Measurements from ENCODE around the gene DSE.
"Not testable (repeated sequence)": the region's sequence is repeated elsewhere in the genome, so short reads cannot be mapped to it uniquely, and the experiment has no call there.

The DSE gene

DNA sequence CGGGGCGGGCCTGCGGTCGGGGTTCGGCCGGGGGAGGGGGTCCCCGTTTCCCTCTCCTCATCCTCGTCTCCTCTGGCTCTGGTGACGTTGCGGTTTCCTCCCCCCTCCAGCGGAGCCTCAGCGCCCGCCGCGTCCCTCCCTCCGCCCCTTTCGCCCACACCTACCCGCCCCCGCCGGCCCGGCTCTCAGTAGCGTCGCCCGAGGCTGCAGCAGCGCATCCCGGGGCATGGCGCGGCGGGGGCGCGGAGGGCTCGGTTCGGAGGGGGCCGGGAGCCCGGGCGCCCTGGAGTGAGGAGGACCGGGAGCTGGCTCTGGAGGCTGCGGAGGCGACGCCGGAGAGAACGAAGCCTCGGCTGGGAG is at the start of gene DSE:
Gene DSE (plus strand): TSS at position 188 of the 360 bp plus-strand sequence. CDS start 28,304 bp downstream, outside the sequence.
- DNase-seq: no peak

DNA sequence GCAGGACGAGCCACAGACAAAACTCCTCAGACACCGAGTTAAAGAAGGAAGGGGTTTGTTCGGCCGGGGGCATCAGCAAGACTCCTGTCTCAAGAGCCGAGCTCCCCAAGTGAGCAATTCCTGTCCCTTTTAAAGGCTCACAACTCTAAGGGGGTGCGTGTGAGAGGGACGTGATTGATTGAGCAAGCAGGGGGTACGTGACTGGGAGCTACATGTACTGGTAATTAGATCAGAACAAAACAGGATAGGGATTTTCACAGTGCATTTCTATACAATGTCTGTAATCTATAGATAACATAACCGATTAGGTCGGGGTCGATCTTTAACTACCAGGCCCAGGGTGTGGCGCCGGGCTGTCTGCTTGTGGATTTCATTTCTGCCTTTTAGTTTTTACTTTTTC is 48.8 kb upstream of the DSE start:
- not testable (repeated sequence) for DNase-seq

DNA sequence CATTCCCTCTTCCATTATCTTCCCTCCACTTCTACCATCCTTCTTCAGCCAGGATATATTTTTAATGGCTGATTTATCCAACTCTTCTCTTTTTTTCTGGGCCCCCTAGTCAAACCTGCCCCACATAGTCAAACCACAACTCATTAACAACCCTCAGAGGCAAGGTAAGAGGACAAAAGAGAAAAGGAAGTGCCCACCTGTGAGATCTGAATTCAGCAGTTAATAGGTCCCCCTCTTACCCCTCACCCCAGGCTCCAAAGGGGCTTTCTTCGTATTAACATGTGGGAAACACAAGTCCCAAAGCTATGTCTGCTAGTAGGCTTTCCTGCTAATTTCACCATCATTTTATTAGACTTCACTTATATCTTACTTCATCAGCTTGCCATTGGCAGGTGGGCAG is 46.9 kb upstream of the DSE start:
- no peak for DNase-seq

DNA sequence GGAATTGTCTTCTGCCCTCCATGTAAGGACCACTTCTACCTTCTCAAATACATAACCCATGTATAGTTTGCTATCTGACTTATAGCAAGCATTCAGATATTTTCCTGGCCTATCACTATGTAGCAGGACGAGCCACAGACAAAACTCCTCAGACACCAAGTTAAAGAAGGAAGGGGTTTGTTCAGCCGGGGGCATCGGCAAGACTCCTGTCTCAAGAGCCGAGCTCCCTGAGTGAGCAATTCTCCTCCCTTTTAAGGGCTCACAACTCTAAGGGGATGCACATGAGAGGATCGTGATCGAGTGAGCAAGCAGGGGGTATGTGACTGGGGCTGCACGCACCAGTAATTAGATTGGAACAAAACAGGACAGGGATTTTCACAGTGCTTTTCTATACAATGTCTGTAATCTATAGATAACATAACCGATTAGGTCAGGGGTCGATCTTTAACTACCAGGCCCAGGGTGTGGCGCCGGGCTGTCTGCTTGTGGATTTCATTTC is 45.1 kb upstream of the DSE start:
- DNase-seq: not testable (repeated sequence)

DNA sequence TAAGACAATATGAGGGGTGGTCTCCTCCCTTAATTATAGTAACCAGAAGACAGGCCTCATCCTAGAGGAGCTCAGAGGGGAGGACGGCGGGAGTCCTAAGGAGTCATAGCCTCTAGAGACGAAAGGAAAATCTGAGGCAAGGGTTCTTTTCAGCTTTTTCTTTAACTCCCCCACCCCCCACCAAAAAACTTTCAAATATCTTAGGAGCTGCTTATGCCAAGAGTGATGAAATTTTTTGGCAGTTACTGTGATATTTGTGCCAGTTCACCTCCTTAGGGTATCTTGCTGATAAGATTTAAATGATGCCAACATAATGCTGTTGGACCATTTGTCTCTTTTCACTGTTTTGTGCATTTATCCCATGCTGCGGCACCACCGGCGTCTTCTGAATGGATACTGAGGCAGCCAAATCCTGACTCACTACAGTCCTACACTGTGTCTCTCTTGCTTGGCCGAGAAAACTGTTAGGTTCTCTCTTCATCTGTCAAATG is 44.5 kb upstream of the DSE start:
- DNase-seq: no peak

DNA sequence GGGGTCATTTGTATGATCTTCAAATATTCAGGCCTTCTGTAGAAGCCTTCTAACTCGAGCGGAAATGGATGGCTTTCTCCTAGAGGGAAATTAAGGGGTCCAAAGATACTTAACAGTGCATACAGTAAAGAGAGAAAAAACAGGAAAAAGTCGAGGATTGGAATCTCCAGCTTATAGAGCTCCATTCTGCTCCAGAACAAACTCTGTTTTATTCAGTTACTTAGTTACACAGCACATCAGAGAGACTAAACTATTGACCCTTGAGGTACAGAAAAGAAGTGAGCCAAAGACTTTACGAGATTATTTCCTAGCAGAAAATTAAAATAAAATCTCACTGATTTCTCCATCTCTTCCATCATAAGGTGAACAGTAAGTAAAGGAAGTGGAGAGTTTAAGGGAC is 43.8 kb upstream of the DSE start:
- DNase-seq: no peak

DNA sequence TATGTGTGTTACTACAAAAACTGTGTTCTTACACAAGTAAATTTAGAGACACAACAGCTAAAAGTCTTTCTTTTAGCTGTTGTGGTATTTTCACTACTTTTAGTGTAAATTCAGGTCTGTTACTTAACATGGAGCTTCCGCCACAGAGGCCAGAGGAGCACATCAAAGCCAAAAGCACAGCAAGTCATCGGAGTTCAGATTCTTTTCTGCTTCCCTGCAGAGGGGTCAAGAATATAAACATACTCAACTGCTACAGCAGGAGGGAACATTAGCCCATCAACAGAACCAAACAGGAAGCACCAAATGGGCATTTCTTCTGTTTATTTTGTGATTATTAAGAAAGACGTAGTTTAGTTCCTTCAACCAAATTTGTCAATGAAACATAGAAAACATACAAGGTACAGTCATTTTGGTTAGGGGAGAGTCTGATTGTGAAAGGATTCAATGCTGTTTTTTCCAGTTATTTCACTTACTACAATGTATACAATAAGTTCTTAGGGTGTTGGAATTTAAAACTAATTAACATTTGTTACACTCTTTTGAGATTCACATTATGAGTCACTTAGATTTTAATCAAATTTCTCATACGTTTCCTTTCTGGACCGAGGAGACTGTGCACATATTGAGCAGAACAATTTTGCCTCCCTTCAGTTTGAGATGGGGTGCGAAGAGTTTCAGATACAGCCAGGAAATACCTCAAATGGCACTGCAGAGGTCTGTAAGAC is 42.8 kb upstream of the DSE start:
- DNase-seq: no peak

DNA sequence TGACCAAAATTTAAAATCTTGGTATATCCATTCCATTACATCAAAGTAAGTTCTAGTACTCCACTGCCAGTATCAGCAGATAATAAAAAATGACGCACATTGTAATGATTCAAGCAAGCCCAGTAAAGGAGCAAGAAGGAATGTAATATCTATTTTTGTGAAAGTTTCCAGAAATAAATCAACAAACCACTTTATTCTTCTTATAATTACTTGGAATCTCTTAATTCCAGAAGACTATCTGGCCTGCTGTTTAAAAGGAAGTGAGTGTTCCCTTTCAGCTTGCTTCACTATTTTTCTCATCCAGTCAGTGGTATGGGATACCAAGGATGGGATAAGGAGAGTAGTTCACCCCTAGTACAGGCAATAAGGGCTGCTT is 42.2 kb upstream of the DSE start:
- DNase-seq: no peak

DNA sequence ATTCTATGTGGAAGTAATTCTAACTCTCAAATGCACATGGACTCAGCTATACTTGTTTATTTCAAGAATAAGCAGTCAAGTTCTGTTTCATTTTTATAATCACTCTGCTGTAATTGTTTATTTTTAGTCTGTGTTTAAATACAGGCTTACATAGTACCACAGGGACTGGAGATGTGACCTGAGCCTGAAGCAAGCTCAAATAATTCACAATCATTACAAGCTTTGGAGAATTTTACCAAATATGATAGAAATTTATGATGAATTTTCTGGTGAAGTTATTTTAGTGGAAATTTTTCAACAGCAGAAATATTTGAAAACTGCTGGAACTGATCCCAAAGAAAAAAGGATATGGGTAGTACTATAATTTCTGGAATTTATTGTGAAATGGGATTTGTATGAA is 41.6 kb upstream of the DSE start:
- DNase-seq: no peak

DNA sequence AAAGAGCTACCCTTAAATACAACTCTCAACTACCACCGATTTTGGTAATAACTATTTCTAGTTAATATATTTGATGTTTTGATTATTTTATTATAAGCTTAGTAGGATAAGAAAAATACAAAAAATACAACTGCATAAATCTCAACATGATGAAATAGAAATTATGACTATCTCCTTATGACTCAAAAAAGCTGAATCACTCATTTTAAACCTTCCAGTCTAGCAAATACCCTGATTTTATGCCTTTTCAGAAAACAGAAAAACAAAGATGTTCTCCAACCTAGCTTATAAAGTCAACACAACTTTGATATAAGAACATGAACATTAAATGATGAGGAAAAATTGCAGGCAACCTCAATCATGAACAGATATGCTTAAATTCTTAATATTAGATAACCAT is 40.2 kb upstream of the DSE start:
- DNase-seq: no peak

DNA sequence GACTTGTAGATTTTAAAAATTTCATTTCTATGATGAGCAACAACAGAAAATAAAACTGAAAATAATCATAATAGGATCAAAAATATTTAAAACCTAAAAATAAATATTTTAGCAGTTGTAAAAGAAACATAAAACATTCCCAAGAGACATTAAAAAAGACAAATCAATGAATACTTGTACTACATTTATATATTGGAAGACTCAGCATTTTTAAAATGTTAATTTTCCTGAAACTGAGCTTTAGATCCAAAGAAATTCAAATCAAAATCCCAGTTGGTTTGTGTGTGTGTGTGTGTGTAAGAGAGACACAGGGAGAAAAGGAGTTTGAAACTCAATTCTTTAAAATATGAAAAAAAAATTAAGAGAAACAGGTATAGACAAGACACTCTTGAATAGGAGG is 38.7 kb upstream of the DSE start:
- DNase-seq: no peak

DNA sequence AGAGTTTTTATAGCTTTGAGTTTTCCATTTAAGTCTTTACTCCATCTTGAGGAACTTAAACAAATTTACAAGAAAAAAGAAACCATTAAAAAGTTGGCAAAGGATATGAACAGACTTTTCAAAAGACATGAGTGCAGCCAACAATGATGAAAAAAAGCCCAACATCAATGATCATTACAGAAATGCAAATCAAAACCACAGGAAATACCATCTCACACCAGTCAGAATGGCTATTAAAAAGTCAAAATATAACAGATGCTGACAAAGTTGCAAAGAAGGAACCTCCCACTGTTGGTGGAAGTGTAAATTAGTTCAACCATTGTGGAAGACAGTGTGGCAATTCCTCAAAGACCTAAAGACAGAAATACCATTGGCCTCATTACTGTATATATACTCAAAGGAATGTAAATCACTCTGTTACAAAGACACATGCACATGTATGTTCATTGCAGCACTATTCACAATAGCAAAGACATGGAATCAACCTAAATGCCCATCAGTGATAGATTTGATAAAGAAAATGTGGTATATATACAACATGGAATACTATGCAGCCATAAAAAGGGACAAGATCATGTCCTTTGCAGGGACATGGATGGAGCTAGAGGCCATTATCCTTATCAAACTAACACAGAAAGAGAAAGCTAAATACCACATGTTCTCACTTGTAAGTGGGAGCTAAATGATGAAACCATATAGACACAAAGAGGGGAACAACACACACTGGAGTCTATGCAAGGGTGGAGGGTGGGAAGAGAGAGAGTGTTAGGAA is 35.9 kb upstream of the DSE start:
- DNase-seq: not testable (repeated sequence)

DNA sequence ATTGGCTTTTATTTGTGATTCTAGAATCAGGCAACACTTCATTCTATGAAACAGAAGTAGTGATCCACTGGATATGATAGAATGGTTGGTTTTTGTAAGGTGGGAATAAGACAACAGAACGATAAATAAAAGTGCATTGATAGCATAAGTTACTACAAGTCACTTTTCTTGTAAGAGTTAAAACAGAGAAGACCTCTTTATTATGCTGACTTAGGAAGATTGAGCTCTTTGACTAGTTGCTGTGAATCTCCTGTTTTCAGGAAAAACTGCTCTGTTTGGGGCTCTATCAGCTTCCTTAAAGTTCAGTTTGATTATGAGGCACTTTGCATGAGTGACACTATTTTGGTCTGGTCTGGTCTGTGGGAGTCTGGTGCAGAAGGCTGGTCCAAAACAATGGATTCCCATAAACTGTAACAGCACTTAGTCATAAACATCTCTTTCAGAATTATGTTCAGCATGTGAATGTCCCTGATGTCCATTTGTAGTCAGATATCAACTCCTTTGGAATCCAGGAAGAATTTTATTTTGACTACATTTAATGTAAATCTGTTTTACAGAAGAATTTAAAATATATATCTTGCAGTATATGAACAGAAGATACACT is 35.0 kb upstream of the DSE start:
- DNase-seq: no peak

DNA sequence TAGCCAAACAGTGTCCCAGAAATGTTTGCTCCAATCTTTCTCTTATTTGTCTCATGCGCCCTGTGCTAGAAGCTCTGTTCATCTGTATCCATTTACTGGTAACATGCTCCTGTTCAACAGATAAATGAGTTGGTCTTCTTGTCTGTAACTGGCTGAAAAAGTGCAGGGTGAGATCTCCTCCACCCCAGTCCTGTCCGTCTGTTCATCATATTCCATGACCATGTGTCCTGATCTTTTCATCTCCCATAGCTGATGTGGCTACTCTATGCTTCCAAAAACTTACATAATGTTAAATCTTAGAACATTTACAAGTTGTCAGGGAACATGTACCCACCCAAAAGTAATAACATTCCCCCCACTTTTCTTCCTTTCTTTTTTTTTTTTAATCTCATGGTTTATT is 31.8 kb upstream of the DSE start:
- no peak for DNase-seq

DNA sequence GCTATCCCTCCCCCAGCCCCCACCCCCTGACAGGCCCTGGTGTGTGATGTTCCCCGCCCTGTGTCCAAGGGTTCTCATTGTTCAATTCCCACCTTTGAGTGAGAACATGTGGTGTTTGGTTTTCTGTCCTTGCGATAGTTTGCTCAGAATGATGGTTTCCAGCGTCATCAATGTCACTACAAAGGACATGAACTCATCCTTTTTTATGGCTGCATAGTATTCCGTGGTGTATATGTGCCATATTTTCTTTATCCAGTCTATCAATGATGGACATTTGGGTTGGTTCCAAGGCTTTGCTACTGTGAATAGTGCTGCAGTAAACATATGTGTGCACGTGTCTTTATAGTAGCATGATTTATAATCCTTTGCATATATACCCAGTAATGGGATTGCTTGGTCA is 30.1 kb upstream of the DSE start:
- not testable (repeated sequence) for DNase-seq

DNA sequence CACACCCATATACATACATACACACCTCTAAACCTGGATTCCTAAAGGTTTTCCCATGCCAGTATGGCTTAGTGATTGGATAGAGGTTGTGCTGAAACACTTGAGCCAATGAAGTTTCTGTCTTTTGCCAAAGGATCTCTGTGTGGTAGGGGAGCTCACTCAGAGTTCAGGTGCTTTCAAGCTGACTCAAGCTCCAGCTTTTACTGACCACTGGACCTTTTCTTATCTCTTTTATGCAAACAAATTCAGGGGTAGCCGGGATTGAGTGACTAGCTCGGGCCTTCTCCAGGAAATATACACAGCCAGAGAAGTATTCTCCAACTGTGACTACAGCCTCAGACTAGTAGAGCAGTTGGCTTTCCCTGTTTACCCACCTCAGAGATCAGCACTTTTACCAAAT is 21.5 kb upstream of the DSE start:
- DNase-seq: no peak

DNA sequence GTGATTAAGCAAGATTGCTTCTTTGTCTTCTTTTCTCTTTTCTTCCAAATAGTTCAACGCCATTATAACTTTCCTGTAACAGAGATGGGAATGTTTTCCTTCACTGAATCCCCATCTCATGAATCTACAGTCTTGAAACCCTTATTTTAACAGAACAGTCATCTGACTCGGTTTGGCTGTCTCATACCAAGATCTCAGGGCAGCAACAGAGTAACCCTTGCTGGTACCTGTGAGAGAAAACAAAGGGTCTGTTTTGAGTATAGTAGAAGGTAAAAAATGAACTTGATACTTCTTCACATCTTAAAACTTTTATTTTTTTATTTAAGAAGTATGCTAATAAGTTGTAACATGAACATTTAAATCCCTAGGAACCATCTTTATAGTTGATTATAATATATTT is 19.6 kb upstream of the DSE start:
- no peak for DNase-seq

DNA sequence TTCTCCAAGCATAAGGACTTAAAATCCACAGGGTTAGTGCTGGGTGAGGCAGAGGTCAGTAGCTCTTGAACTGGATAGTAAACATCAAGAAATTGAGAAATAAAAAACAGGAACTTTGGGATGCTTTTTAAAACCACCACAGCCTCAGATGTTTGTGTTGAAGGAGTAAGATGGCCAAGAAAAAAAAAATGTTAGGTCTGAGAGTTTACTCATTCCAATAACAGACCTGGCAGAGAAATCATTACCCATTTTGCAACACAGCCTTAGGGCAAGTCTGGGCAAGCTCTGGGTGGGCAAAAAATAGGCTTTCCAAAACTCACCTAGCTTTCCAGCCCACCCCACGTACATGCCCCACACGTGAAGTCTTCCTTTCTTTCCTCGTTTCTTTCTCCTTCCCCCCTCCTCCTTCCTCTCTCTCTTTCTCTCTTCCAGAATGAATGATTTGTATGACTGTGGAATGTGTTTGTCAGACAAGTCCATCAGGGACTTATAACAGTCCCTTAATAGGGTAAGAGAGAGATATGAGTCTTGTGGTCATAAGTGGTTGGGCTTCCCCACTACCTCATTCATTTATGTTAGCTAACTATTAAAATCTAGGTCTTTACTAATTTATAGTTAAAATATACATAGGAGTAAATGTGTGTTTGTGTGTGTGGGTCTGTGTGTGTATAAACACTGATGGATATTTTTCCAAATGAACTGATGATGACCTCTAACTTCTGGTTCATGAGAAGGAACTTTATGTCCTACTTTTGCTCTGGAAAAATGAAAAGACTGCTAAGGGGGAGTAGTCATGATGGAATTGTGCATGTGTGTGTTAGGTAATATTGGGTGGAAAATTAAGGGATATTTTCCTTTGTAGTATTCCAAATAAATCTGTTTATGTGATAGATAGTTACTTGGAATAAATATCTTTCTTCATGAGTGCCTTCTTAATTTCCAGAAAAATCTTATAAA is 18.0 kb upstream of the DSE start:
- no peak for DNase-seq

DNA sequence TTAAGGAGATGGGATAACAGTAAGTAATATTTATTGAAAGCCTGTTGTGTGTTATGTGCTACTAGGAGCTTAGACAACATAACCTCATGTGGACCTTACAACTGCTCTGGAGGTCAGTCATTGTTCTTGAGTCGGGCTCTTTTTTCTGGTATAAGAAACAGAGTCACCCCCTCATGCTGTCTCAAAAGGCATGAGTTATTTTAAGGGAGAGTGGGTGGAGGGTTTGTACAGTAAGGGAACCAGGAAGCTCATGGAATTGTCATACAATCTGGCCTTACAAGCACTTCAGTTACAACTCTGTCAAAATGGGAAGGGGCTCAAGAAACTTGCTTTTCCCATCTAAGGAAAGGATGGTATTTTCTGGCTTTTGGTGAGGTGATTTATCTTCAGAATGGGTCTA is 16.5 kb upstream of the DSE start:
- no peak for DNase-seq

DNA sequence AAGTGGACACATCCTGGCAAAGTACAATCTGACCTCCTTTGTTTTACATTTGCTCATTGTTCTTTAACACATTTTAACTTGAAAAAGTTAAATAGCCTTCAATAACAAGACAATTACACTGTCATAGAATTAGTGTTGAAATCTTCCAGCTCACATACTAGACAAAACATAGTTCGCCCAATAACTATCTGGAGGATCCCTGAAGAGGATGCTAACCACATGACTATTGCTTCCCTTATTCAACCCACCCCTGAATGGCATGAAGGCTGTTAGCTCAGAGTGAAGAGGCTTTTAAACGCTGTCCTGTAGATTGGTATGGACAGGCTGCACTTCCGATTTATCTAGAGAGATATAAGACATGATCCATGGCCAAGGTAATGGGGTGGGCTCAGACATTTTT is 15.0 kb upstream of the DSE start:
- no peak for DNase-seq

DNA sequence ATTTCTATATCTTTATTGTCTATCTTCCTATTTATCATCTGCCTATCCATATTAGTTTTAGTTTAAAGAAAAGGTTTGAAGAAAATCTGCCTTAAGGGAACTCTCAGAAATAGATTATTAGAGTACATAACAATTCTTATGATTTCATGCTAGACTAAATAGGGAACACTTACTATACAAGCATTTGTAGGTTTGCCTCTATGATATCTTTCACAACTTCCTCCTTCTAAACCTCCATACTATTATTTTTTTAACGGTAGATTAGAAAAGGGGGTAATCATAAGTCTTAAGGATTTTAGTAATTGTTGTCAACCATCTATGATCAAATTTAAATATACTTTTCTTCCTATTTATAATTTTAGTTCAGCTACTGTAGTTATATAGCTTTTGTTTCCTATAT is 11.6 kb upstream of the DSE start:
- no peak for DNase-seq

DNA sequence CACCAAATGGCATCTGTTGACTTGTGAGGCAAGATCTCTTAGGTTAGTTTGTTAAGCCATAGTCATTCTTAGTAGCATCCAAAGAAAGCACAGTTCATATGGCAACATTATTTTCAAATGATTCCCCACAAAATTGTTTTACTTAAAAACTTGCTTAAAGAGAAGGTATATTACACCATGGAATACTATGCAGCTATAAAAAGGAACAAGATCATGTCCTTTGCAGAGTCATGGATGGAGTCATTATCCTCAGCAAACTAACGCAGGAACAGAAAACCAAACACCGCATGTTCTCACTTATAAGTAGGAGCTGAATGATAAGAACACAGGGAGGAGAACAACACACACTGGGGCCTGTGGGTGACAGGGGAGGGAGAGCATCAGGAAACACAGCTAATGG is 10.9 kb upstream of the DSE start:
- DNase-seq: no peak

DNA sequence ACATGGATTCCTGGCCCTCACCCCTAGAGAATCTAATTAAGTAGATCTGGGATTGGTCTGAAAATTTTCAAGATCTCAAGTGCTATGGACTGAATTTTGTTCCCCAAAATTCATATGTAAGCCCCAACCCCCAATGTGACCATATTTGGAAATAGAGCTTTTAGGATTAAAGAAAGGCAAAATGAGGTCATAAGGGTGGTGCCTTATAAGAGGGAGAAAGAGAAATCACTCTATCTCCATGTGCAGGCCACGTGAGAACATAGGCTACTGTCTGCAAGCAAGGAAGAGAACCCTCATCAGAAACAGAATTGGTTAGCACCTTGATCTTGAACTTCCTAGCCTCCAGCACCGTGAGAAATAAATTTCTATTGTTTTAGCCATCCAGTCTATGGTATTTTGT is 8.5 kb upstream of the DSE start:
- DNase-seq: no peak
